Activated CD4-positive, alpha-beta T cell treated with anti-CD3 and anti-CD28 coated beads for 36 hours (primary cell): ENCODE results near the gene TMEM164. TPM values are rescaled to one million over a fixed set of nuclear protein-coding genes. Genes with fewer than 3 reads are reported as not detected.
A peak's percentile ranks its signal among the peaks of the same experiment; 100 is the strongest.
"Not testable (repeated sequence)": the region's sequence is repeated elsewhere in the genome, so short reads cannot be mapped to it uniquely, and the experiment has no call there.

Experiments
- ATAC-seq: fragments of 200-7000 bp; cut with Tn5 transposase; one replicate; pipeline ENCODE4 v1.10.0; 2021; ENCODE audit warnings: mild to moderate bottlenecking, moderate library complexity
- CTCF ChIA-PET: fragments of 350-600 bp; sonication (Branson Sonifier 250); formaldehyde crosslinking; loops from one replicate; lab custom pipeline; 2021; ENCODE audit warnings: antibody characterized with exemption; lab: Charles Lee
- POLR2A ChIA-PET: fragments of 350-600 bp; sonication (Branson Sonifier 250); formaldehyde crosslinking; loops from one replicate; lab custom pipeline; 2021; ENCODE audit warnings: antibody characterized with exemption, inconsistent platforms; lab: Charles Lee
- DNase-seq: peaks from one replicate; pipeline ENCODE4 v3.0.0-alpha.2; 2020
- H3K27ac Mint-ChIP-seq: one replicate; pipeline ENCODE4 v1.8.0; 2021; ENCODE audit warnings: mixed read lengths
- H3K27me3 Mint-ChIP-seq: one replicate; pipeline ENCODE4 v1.8.0; 2021; ENCODE audit warnings: mixed read lengths
- H3K36me3 Mint-ChIP-seq: one replicate; pipeline ENCODE4 v1.8.0; 2021; ENCODE audit warnings: low read depth, mixed read lengths
- H3K4me1 Mint-ChIP-seq: one replicate; pipeline ENCODE4 v1.8.0; 2021; ENCODE audit warnings: mixed read lengths
- H3K4me3 Mint-ChIP-seq: one replicate; pipeline ENCODE4 v1.8.0; 2021; ENCODE audit warnings: mild to moderate bottlenecking, moderate library complexity, mixed read lengths
- H3K9me3 Mint-ChIP-seq: one replicate; pipeline ENCODE4 v1.8.0; 2021; ENCODE audit warnings: low read depth, mixed read lengths
- intact Hi-C, 2 experiments: fragments of 100-400 bp; cut with DNase I in 1 of 2; cut with micrococcal nuclease in 1 of 2; formaldehyde crosslinking; loops; one replicate each; pipeline versions ENCODE4 v1.14.2 to v1.15.1; 2022 to 2024; cut with DNase I, micrococcal nuclease
- total RNA-seq, 2 experiments: library from RNA; stranded (reverse); gene quantifications; one replicate each; pipeline ENCODE4 v1.2.3, GENCODE V29; 2021

Gene TMEM164
- total RNA-seq, 2 experiments from 2014 or later, result 10.5 to 12.2 TPM

DNA sequence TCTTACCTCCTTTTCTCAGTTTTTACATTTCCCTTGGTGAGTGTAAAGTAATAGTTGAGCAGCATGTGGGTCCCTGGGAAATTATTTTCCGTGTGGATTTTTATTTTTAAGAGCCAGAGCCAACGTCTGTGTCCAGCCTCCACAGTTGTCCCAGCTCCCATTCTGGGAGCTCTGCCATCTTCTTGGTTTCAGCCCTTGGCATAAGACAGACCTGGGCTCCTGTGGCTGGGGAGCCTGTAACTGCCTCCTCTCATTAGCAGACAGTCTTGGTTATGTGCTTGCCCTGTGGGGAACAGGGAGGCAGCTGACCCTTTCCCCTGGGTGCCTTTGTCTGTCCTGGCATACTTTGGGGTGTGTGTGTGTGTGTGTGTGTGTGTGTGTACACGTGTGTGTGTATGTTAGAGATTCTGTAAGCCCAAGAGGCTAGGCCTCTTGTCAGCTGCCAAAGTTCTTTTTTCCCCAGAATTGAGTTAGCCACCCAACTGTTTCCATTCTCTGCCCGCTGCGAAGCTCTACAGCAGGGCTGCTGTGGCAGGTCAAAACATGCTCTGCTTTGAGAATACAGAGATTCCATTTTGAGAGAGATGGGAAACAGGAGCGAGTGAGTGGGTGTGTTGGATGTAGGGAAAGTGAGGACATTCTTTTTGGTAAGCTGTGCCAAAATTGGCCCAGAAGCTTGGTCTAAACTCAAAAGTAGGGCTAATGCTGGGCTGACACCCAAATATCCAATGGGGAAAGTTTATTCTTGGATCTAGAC is 140.7 kb downstream of the TMEM164 start:
- Mint-ChIP-seq H3K36me3 (peaks cover 2% of the 10 kb centered on the region), H3K27ac (no peak overlapping the region), H3K9me3 (no peaks in the 10 kb centered on the region), H3K4me1 (peaks cover 7% of the 10 kb centered on the region), H3K4me3 (no peak overlapping the region), H3K27me3 (no peaks in the 10 kb centered on the region)
- ATAC-seq (no peak), DNase-seq (no peak)
- ChIA-PET POLR2A (no interaction called here), CTCF (interaction anchor here (0.6 to 5.1 kb wide), 2 partner anchors 241 to 268 kb away, joined by 4 to 75 read pairs; no protein-coding TSS in a partner anchor)
- intact Hi-C loops, result no loop called here

DNA sequence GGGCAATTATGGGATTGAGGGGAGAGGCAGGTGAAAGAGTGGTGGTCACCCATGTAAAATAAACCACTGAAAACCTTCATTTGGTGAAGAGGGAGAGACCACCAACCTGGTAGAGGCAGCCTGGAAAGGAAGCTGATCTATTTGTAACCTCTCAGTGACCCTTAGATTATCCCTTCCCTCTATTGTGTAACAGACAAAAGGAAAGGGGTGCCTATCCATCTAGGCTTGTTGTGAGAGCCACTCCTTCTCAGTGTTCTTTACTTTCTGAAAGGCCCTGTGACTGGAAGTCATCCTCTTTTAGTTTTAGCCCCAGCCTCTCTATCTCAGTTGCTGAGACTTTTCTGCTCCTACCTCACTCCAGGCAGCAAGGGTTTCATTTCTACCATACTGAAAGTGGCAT is 142.4 kb downstream of the TMEM164 start:
- peaks cover 7% of the 10 kb centered on the region for H3K4me1 Mint-ChIP-seq
- intact Hi-C loops, result loop anchor here in 1 of 2 experiments (5.0 kb wide), 1 partner anchor 223 kb away; no protein-coding TSS in a partner anchor
- peaks cover 4% of the 10 kb centered on the region for H3K36me3 Mint-ChIP-seq
- H3K9me3 Mint-ChIP-seq, result no peaks in the 10 kb centered on the region
- POLR2A ChIA-PET, result no interaction called here
- no peaks in the 10 kb centered on the region for H3K27me3 Mint-ChIP-seq
- H3K4me3 Mint-ChIP-seq, result no peak overlapping the region
- no peak overlapping the region for H3K27ac Mint-ChIP-seq
- DNase-seq, result no peak
- no peak for ATAC-seq
- CTCF ChIA-PET, result interaction anchor here (0.5 to 5.1 kb wide), 8 partner anchors 10 to 380 kb away, joined by 3 to 75 read pairs (median 4); no protein-coding TSS in a partner anchor

DNA sequence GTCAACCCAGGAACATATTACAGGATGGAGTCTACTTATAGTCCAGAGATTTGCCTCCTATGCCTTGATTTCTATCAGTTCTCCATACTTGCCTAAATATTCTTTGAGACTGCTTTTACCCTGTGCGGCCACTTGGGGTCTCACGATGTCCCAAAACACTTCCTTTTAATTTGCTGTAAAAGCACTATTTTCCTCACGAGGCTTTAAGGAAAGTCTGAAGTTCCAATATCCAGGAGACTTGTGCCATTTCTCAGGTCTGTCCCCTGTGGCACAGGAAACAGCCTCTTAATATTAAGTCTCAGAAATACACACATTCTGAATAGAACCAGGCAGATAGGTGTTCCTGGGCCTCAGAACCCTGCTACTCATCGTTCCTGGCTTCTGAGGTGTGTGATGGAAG is 142.9 kb downstream of the TMEM164 start:
- ChIA-PET POLR2A (no interaction called here), CTCF (interaction anchor here (0.6 to 5.1 kb wide), 28 partner anchors 9 to 989 kb away, joined by 3 to 75 read pairs (median 3); no protein-coding TSS in a partner anchor)
- H3K36me3 Mint-ChIP-seq, result peaks cover 4% of the 10 kb centered on the region
- H3K27me3 Mint-ChIP-seq, result no peaks in the 10 kb centered on the region
- peaks cover 7% of the 10 kb centered on the region for H3K4me1 Mint-ChIP-seq
- no peaks in the 10 kb centered on the region for H3K9me3 Mint-ChIP-seq
- peak; percentile 44 for DNase-seq
- no peak overlapping the region for H3K27ac Mint-ChIP-seq
- intact Hi-C loops, result loop anchor here in 1 of 2 experiments (5.0 kb wide), 1 partner anchor 224 kb away; no protein-coding TSS in a partner anchor
- H3K4me3 Mint-ChIP-seq, result no peak overlapping the region
- peak; percentile 63 for ATAC-seq

DNA sequence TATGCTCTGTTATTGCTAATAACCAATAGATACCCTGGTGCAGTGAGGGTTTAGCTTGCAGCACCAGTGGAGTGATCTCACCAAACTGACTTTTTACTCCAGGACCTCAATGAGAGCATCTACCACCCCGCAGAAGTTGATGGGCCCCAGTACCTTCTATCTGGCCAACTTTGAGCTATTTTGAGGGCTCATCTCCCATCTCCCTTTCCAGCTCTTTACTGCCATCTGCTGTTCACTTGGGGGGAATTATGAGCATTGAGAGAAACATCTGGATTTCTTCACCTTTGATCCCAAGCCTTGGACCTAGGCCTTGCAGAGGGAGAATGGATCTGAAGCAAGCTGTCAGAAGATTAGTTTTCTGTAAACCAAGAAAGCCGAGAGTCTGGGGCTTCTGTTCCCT is 143.6 kb downstream of the TMEM164 start:
- Mint-ChIP-seq H3K27me3 (no peaks in the 10 kb centered on the region), H3K36me3 (peaks cover 4% of the 10 kb centered on the region), H3K4me3 (no peak overlapping the region), H3K4me1 (peaks cover 7% of the 10 kb centered on the region), H3K9me3 (no peaks in the 10 kb centered on the region), H3K27ac (no peak overlapping the region)
- intact Hi-C loops, result loop anchor here in 1 of 2 experiments (5.0 kb wide), 1 partner anchor 224 kb away; no protein-coding TSS in a partner anchor
- DNase-seq (peak; percentile 38), ATAC-seq (peak; percentile 73)
- CTCF ChIA-PET, result interaction anchor here (0.6 to 5.1 kb wide), 37 partner anchors 9 to 989 kb away, joined by 3 to 75 read pairs (median 3); no protein-coding TSS in a partner anchor
- POLR2A ChIA-PET, result no interaction called here

DNA sequence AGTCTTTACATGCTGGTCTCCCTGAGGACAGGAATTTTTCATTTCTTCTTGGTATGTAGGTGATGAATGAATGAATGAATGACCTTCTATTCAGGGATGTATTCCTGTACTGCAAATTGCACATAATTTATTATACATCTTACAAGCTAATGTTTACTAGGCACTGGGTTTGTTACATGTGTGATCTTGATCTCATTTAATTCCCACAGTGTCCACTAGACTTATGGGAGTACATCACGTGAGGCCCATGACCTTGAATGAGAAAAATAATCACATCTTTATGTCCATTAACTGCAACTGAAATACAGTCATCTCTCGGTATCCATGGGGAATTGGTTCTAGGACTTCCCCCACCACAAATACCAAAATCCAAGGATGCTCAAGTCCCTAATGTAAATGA is 150.3 kb downstream of the TMEM164 start:
- POLR2A ChIA-PET, result no interaction called here

DNA sequence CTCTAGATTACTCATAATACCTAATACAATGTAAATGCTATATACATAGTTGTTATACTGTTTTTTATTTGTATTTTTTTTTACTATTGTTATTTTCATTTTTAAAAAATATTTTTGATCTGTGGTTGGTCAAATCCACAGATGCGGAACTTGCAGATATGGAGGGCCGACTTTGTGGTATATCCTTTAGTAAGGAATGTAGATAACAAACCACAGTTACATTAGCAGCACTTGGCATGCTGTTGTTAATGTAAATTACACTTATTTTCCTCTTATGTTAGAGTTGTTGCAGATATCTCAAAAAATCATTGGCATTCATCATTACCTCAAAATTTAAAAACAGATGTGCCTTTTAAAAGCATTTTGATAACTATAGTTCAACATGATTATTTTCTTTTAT is 151.0 kb downstream of the TMEM164 start:
- Mint-ChIP-seq H3K27ac (no peak overlapping the region), H3K4me1 (no peaks in the 10 kb centered on the region), H3K27me3 (no peaks in the 10 kb centered on the region), H3K36me3 (peaks cover 2% of the 10 kb centered on the region), H3K4me3 (no peak overlapping the region), H3K9me3 (no peaks in the 10 kb centered on the region)
- ChIA-PET CTCF (interaction anchor here (11.6 kb wide), 1 partner anchor 255 kb away, joined by 178 read pairs; no protein-coding TSS in a partner anchor), POLR2A (no interaction called here)
- intact Hi-C loops, result no loop called here
- DNase-seq (no peak), ATAC-seq (no peak)

More for the DNA sequence above, 150.3 kb downstream of the TMEM164 start:
- Mint-ChIP-seq H3K4me3 (no peak overlapping the region), H3K9me3 (no peaks in the 10 kb centered on the region), H3K27ac (no peak overlapping the region), H3K36me3 (peaks cover 2% of the 10 kb centered on the region), H3K27me3 (no peaks in the 10 kb centered on the region), H3K4me1 (no peaks in the 10 kb centered on the region)
- ATAC-seq, result no peak
- DNase-seq, result no peak
- CTCF ChIA-PET, result interaction anchor here (0.6 to 11.6 kb wide), 3 partner anchors 131 to 256 kb away, joined by 3 to 178 read pairs (median 4); no protein-coding TSS in a partner anchor
- intact Hi-C loops, result no loop called here

DNA sequence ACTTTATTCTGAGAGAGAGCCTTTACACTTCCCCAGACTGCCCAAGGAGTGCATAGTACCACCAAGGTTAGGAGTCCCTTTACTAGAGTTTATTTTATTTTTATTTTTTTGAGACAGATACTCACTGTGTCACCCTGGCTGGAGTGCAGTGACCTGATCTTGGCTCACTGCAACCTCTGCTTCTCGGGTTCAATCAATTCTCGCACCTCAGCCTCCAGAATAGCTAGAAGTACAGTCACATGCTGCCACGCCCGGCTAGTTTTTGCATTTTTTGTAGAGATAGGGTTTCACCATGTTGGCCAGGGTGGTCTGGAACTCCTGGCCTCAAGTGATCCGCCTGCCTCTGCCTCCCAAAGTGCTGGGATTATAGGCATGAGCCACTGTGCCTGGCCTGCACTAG is 151.4 kb downstream of the TMEM164 start:
- H3K4me3 Mint-ChIP-seq, H3K27me3 Mint-ChIP-seq, intact Hi-C loops, H3K27ac Mint-ChIP-seq, DNase-seq, H3K4me1 Mint-ChIP-seq, POLR2A ChIA-PET, H3K9me3 Mint-ChIP-seq, ATAC-seq, H3K36me3 Mint-ChIP-seq: not testable (repeated sequence)
- CTCF ChIA-PET, result interaction anchor here (0.7 to 11.6 kb wide), 3 partner anchors 8 to 255 kb away, joined by 3 to 178 read pairs (median 10); no protein-coding TSS in a partner anchor

DNA sequence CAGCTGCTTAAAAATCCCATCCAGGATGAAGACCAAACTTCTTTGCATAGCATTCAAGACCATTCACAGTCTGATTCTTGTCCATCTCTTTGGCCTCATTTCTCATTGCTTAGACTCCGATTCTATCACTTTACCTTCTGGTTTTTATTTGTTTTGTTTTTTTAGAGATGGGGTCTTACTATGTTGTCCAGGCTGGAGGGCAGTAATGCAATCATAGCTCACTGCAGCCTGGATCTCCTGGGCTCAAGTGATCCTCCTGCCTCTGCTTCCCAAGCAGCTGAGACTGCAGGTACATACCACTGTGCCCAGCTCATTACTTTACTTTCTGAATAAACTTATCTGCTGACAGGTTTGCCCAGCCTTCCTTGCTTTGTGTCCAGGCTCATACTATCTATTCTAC is 152.8 kb downstream of the TMEM164 start:
- no peaks in the 10 kb centered on the region for H3K27me3 Mint-ChIP-seq
- H3K4me3 Mint-ChIP-seq, result no peak overlapping the region
- POLR2A ChIA-PET, result no interaction called here

DNA sequence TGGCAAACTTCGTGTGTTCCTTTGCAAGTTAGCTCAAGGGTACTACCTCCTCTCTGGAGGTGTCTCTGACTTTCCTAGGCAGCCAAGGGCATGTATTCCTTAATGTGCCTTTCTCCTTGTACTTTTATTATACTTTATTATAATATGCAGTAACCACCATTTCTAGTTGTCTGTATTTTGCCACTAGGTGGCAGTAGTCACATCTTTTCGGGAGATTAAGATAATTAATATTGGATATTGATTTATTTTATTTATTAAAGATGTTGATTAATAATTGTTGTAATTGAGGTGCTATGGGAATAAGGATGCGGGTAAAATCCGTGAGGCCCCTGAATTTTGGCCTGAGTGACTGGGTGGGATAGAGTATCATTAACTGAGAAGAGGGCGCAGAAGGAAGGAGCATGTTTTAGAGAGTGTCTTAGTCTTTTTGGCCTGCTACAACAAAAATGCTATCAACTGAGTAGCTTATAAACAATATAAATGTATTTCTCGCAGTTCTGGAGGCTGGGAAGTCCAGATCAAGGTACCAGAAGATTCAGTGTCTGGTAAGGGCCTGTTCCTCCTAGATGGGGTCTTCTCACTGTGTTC is 153.3 kb downstream of the TMEM164 start:
- no peak for DNase-seq

More for the DNA sequence above, 152.8 kb downstream of the TMEM164 start:
- peaks cover 5% of the 10 kb centered on the region for H3K4me1 Mint-ChIP-seq
- CTCF ChIA-PET, result interaction anchor here (0.6 to 11.6 kb wide), 4 partner anchors 10 to 463 kb away, joined by 3 to 178 read pairs (median 6); no protein-coding TSS in a partner anchor
- intact Hi-C loops, result loop anchor here (1.0 to 5.0 kb wide), 2 partner anchors 253 to 692 kb away; no protein-coding TSS in a partner anchor
- DNase-seq, result no peak
- no peaks in the 10 kb centered on the region for H3K9me3 Mint-ChIP-seq
- H3K27ac Mint-ChIP-seq, result no peak overlapping the region
- H3K36me3 Mint-ChIP-seq, result no peaks in the 10 kb centered on the region
- ATAC-seq, result no peak

DNA sequence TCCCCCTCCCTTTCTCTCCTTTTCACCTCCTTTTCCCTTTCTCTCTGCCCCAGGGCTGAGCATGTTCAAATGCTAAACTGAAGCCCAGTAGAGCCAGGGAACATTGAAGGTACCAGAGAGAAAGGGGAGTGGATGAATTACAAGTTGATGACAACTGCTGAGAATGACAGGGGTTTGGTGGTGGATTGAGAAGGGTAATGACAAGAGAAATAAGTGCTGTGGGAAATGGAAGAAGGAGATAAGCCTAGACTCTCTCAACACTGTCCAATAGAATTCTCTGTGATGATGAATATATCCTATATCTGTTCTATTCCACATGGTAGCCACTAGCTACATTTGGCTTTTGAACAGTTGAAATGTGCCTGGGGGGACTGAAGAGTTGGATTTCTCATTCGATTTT is 154.5 kb downstream of the TMEM164 start:
- H3K27me3 Mint-ChIP-seq, result no peaks in the 10 kb centered on the region
- no peak for ATAC-seq
- H3K4me1 Mint-ChIP-seq, result peaks cover 5% of the 10 kb centered on the region
- ChIA-PET POLR2A (no interaction called here), CTCF (interaction anchor here (1.3 to 11.6 kb wide), 4 partner anchors 10 to 265 kb away, joined by 3 to 178 read pairs (median 20); no protein-coding TSS in a partner anchor)
- no peak overlapping the region for H3K4me3 Mint-ChIP-seq
- no peak for DNase-seq
- intact Hi-C loops, result loop anchor here in 1 of 2 experiments (5.0 kb wide), 1 partner anchor 690 kb away; no protein-coding TSS in a partner anchor
- no peak overlapping the region for H3K27ac Mint-ChIP-seq
- no peaks in the 10 kb centered on the region for H3K9me3 Mint-ChIP-seq
- H3K36me3 Mint-ChIP-seq, result no peaks in the 10 kb centered on the region

More for the DNA sequence above, 153.3 kb downstream of the TMEM164 start:
- Mint-ChIP-seq H3K36me3 (no peaks in the 10 kb centered on the region), H3K27ac (no peak overlapping the region), H3K4me1 (peaks cover 5% of the 10 kb centered on the region), H3K4me3 (no peak overlapping the region), H3K9me3 (no peaks in the 10 kb centered on the region), H3K27me3 (no peaks in the 10 kb centered on the region)
- intact Hi-C loops, result loop anchor here (1.0 to 5.0 kb wide), 2 partner anchors 252 to 691 kb away; no protein-coding TSS in a partner anchor
- ChIA-PET POLR2A (no interaction called here), CTCF (interaction anchor here (0.6 to 11.6 kb wide), 6 partner anchors 10 to 462 kb away, joined by 3 to 178 read pairs (median 3); no protein-coding TSS in a partner anchor)
- ATAC-seq, result no peak

DNA sequence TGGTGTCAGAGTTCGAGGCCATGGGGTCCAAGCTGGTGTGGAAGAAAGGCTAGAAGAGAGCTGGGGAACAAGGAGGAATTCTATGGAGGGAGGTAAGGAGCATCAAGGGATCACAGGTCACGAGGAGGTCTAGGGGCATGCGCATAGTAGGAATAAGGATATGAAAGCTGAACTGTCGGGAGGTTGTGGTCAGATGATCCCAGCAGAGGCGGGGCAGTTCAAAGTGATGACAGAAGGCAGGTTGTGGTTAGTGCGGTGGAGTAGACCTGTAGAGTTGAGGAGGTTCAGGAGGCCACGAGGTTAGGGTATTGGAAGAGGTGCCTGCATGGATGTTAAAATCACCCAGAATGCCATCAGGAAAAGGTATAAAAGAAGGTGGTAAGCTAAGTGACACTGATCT is 156.3 kb downstream of the TMEM164 start:
- ChIA-PET CTCF (interaction anchor here (0.6 to 11.6 kb wide), 8 partner anchors 9 to 1549 kb away, joined by 3 to 178 read pairs (median 4); no protein-coding TSS in a partner anchor), POLR2A (no interaction called here)
- no peaks in the 10 kb centered on the region for H3K9me3 Mint-ChIP-seq
- intact Hi-C loops, result loop anchor here in 1 of 2 experiments (5.0 kb wide), 1 partner anchor 688 kb away; no protein-coding TSS in a partner anchor
- no peaks in the 10 kb centered on the region for H3K36me3 Mint-ChIP-seq
- DNase-seq (no peak), ATAC-seq (no peak)
- H3K27ac Mint-ChIP-seq, result no peak overlapping the region
- H3K27me3 Mint-ChIP-seq, result no peaks in the 10 kb centered on the region
- H3K4me1 Mint-ChIP-seq, result peaks cover 5% of the 10 kb centered on the region
- no peak overlapping the region for H3K4me3 Mint-ChIP-seq
